GM18909 (cell line): ENCODE results near the gene SCNN1B.
"Not testable (repeated sequence)": the region's sequence is repeated elsewhere in the genome, so short reads cannot be mapped to it uniquely, and the experiment has no call there.

Source experiments
- ATAC-seq: cut with Tn5 transposase; IDR thresholded peaks from one replicate; pipeline ENCODE4 v1.9.1; 2021; ENCODE audit warnings: mild to moderate bottlenecking; ENCODE audit not compliant: unreplicated experiment, poor library complexity

SCNN1B gene

GRCh38 chr16:23348579-23349469, 46.7 kb downstream of the SCNN1B start:
- ATAC-seq: no peak

- ATAC-seq: no peak
These were observed 49.3 kb downstream of the SCNN1B start for GRCh38 chr16:23351360-23351759.

- ATAC-seq: no peak
These were observed 51.3 kb downstream of the SCNN1B start for GRCh38 chr16:23353440-23353839.

GRCh38 chr16:23354246-23354645, 52.1 kb downstream of the SCNN1B start:
- no peak for ATAC-seq

GRCh38 chr16:23355106-23355670, 53.1 kb downstream of the SCNN1B start:
- no peak for ATAC-seq

- ATAC-seq: no peak
These were observed 54.8 kb downstream of the SCNN1B start for GRCh38 chr16:23356941-23357340.

GRCh38 chr16:23357761-23358290, 55.7 kb downstream of the SCNN1B start:
- no peak for ATAC-seq

- no peak for ATAC-seq
These were observed 57.1 kb downstream of the SCNN1B start for GRCh38 chr16:23359092-23359760.

GRCh38 chr16:23362460-23363317, 60.6 kb downstream of the SCNN1B start:
- ATAC-seq: no peak

- no peak for ATAC-seq
These were observed 63.6 kb downstream of the SCNN1B start for GRCh38 chr16:23365602-23366240.

GRCh38 chr16:23366341-23366740, 64.2 kb downstream of the SCNN1B start:
- not testable (repeated sequence) for ATAC-seq

- ATAC-seq: no peak
These were observed 65.5 kb downstream of the SCNN1B start for GRCh38 chr16:23367564-23367963.

GRCh38 chr16:23367988-23368387, 65.9 kb downstream of the SCNN1B start:
- ATAC-seq: no peak

GRCh38 chr16:23368469-23368868, 66.4 kb downstream of the SCNN1B start:
- no peak for ATAC-seq

GRCh38 chr16:23369416-23369815, 67.3 kb downstream of the SCNN1B start:
- no peak for ATAC-seq

GRCh38 chr16:23371368-23371767, 69.3 kb downstream of the SCNN1B start:
- no peak for ATAC-seq

GRCh38 chr16:23373436-23374219, 71.5 kb downstream of the SCNN1B start:
- no peak for ATAC-seq

- ATAC-seq: no peak
These were observed 72.8 kb downstream of the SCNN1B start for GRCh38 chr16:23374721-23375510.
